ENCODE results near the gene SRGAP3.

DNA sequence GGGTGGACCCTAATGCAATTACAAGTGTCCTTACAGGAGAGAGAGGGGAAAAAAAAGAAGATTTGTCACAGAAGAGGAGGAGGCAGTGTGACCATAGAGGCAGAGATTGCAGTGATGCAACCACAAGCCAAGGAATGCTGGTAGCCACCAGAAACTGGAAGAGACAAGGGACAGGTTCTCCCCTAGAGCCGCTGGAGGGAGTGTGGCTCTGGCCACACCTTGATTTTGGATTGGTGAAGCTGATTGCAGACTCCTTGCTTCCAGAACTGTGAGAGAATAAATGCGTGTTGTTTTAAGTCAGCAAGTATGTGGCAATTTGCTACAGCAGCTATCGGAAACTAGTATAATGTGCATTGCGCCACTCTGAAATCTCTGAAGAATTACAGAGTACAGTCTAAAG is 110.1 kb downstream of the SRGAP3 start:
- TF ChIP-seq, protein P1, sequence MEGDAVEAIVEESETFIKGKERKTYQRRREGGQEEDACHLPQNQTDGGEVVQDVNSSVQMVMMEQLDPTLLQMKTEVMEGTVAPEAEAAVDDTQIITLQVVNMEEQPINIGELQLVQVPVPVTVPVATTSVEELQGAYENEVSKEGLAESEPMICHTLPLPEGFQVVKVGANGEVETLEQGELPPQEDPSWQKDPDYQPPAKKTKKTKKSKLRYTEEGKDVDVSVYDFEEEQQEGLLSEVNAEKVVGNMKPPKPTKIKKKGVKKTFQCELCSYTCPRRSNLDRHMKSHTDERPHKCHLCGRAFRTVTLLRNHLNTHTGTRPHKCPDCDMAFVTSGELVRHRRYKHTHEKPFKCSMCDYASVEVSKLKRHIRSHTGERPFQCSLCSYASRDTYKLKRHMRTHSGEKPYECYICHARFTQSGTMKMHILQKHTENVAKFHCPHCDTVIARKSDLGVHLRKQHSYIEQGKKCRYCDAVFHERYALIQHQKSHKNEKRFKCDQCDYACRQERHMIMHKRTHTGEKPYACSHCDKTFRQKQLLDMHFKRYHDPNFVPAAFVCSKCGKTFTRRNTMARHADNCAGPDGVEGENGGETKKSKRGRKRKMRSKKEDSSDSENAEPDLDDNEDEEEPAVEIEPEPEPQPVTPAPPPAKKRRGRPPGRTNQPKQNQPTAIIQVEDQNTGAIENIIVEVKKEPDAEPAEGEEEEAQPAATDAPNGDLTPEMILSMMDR (IDR thresholded peaks at IDR 0.05), result no peak
- no peak for TF ChIP-seq POLR2A (IDR thresholded peaks at IDR 0.05)
